Chondrocyte (in vitro differentiated cells): Measurements from ENCODE around the gene OASL. TPM values are rescaled to one million over a fixed set of nuclear protein-coding genes. Genes with fewer than 3 reads are reported as not detected.

Experiments used
- DNase-seq: peaks from one replicate; pipeline ENCODE4 v3.0.0; 2021; ENCODE audit warnings: mixed read lengths, low spot score
- H3K27ac Mint-ChIP-seq: one replicate; pipeline ENCODE4 v1.8.0; 2021; ENCODE audit warnings: mild to moderate bottlenecking, moderate library complexity, mixed read lengths; ENCODE audit not compliant: unreplicated experiment
- H3K27me3 Mint-ChIP-seq: 2 replicates; pipeline ENCODE4 v1.8.0; 2021; ENCODE audit warnings: low read depth, mixed read lengths
- H3K36me3 Mint-ChIP-seq: 2 replicates; pipeline ENCODE4 v1.8.0; 2021; ENCODE audit warnings: low read depth, mixed read lengths
- H3K4me1 Mint-ChIP-seq: 2 replicates; pipeline ENCODE4 v1.8.0; 2021; ENCODE audit warnings: low read depth, mild to moderate bottlenecking, mixed read lengths
- H3K4me3 Mint-ChIP-seq: one replicate; pipeline ENCODE4 v1.8.0; 2021; ENCODE audit warnings: mild to moderate bottlenecking, moderate library complexity, mixed read lengths; ENCODE audit not compliant: unreplicated experiment
- H3K9me3 Mint-ChIP-seq: 2 replicates; pipeline ENCODE4 v1.8.0; 2021; ENCODE audit warnings: low read depth, mixed read lengths
- CTCF ChIP-seq: fragments of 200-600 bp; sonication (generic); IDR thresholded peaks from 2 replicates; pipeline ENCODE4 v1.5.0; 2021; ENCODE audit warnings: antibody characterized with exemption, mild to moderate bottlenecking, moderate library complexity
- total RNA-seq: library from RNA; stranded (reverse); gene quantifications from 3 replicates; pipeline ENCODE4 v1.2.1, GENCODE V29; 2021

OASL gene
- total RNA-seq, 1 donor from 2014 or later, result not detected

- Mint-ChIP-seq H3K4me1 (peaks cover 19% of the 10 kb centered on the region), H3K27ac (peak overlapping the region; percentile 45), H3K4me3 (no peak overlapping the region), H3K27me3 (no peaks in the 10 kb centered on the region), H3K36me3 (no peaks in the 10 kb centered on the region), H3K9me3 (no peaks in the 10 kb centered on the region)
- no peak for TF ChIP-seq CTCF
- DNase-seq, result no peak
These were observed 5.3 kb downstream of the OASL start for GRCh38 chr12:121033625-121034349.

- no peak for DNase-seq
- no peak for TF ChIP-seq CTCF
- peaks cover 16% of the 10 kb centered on the region for H3K4me1 Mint-ChIP-seq
- no peaks in the 10 kb centered on the region for H3K9me3 Mint-ChIP-seq
- H3K27ac Mint-ChIP-seq, result no peak overlapping the region
- no peaks in the 10 kb centered on the region for H3K36me3 Mint-ChIP-seq
- H3K4me3 Mint-ChIP-seq, result no peak overlapping the region
- peaks cover 3% of the 10 kb centered on the region for H3K27me3 Mint-ChIP-seq
These were observed 8.4 kb downstream of the OASL start for GRCh38 chr12:121030576-121031212.

- peaks cover 3% of the 10 kb centered on the region for H3K27me3 Mint-ChIP-seq
- no peaks in the 10 kb centered on the region for H3K9me3 Mint-ChIP-seq
- H3K27ac Mint-ChIP-seq, result no peak overlapping the region
- peak; percentile 12 for TF ChIP-seq CTCF
- no peaks in the 10 kb centered on the region for H3K36me3 Mint-ChIP-seq
- no peaks in the 10 kb centered on the region for H3K4me1 Mint-ChIP-seq
- no peak overlapping the region for H3K4me3 Mint-ChIP-seq
- DNase-seq, result no peak
These were observed 12.6 kb downstream of the OASL start for GRCh38 chr12:121026274-121027045.

- H3K4me3 Mint-ChIP-seq, result no peak overlapping the region
- no peak for DNase-seq
- no peaks in the 10 kb centered on the region for H3K36me3 Mint-ChIP-seq
- H3K4me1 Mint-ChIP-seq, result no peaks in the 10 kb centered on the region
- no peak overlapping the region for H3K27ac Mint-ChIP-seq
- no peak for TF ChIP-seq CTCF
- H3K27me3 Mint-ChIP-seq, result peaks cover 3% of the 10 kb centered on the region
- no peaks in the 10 kb centered on the region for H3K9me3 Mint-ChIP-seq
These were observed 13.4 kb downstream of the OASL start for GRCh38 chr12:121025442-121026226.

GRCh38 chr12:121023799-121024198, 15.2 kb downstream of the OASL start:
- Mint-ChIP-seq H3K27me3 (peaks cover 7% of the 10 kb centered on the region), H3K36me3 (no peaks in the 10 kb centered on the region), H3K9me3 (no peaks in the 10 kb centered on the region), H3K4me3 (no peak overlapping the region), H3K4me1 (no peaks in the 10 kb centered on the region), H3K27ac (no peak overlapping the region)
- no peak for DNase-seq
- no peak for TF ChIP-seq CTCF
